ENCODE data around the gene JTB.

GRCh38 chr1:154012129-154012528 lies 34.7 kb upstream of the JTB start:
- TF ChIP-seq CTCF (IDR thresholded peaks at IDR 0.05; ENCODE audit: borderline replicate concordance, extremely low read depth, low read length, poor library complexity, severe bottlenecking), result no peak
- no peak for TF ChIP-seq EZH2 (IDR thresholded peaks at IDR 0.05; ENCODE audit: borderline replicate concordance, low read depth, low read length, severe bottlenecking)
